ENCODE measurements around the gene EXOSC10.

DNA sequence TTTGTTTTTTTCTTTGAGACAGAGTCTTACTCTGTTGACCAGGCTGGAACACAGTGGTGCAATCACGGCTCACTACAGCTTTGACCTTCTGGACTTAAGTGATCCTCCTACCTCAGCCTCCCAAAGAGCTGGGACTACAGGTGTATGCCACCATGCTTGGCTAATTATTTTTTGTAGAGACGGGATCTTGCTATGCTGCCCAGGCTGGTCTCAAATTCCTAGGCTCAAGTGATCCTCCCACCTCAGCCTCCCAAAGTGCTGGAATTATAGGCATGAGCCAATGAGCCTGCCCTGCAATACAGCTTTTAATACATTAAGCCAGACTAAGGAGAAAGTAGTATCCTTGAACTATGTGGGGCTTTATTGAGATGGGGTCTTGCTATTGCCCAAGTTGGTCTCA is 16.6 kb upstream of the EXOSC10 start:
- TF ChIP-seq, protein P1, sequence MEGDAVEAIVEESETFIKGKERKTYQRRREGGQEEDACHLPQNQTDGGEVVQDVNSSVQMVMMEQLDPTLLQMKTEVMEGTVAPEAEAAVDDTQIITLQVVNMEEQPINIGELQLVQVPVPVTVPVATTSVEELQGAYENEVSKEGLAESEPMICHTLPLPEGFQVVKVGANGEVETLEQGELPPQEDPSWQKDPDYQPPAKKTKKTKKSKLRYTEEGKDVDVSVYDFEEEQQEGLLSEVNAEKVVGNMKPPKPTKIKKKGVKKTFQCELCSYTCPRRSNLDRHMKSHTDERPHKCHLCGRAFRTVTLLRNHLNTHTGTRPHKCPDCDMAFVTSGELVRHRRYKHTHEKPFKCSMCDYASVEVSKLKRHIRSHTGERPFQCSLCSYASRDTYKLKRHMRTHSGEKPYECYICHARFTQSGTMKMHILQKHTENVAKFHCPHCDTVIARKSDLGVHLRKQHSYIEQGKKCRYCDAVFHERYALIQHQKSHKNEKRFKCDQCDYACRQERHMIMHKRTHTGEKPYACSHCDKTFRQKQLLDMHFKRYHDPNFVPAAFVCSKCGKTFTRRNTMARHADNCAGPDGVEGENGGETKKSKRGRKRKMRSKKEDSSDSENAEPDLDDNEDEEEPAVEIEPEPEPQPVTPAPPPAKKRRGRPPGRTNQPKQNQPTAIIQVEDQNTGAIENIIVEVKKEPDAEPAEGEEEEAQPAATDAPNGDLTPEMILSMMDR (IDR thresholded peaks at IDR 0.05): no peak
- no peak for TF ChIP-seq POLR2A (IDR thresholded peaks at IDR 0.05)
